ENCODE measurements around the gene IL1RAPL1. TPM values are rescaled to one million over a fixed set of nuclear protein-coding genes. Genes with fewer than 3 reads are reported as not detected.

Gene IL1RAPL1
- total RNA-seq, 5 donors from 2014 or later (not counting 1 experiment from before 2014, with no cell fraction given) = not detected

DNA sequence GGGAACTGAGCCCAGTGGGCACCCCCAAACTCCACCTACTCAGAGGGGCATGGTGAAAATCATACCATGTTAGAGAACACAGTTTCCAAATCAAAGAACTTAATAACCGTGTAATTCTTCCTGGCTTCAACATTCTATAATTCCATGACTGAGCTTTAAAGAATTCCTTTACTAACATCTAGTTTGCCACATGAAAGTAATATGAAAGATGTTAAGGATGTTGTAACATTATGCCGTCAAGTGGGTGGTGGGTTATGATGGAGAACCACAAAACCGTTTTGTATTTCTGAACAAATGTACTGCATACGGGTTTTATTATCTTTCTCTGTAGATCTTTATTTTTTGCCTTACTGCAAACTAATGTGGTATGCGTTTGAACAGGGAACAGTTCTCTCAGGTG, 1079.1 kb downstream of the IL1RAPL1 start:
- no peaks in the 10 kb centered on the region for H3K4me1 Mint-ChIP-seq
- H3K4me1 ChIP-seq (ENCODE audit: control insufficient read depth in 1 of 2, extremely low read depth in 1 of 2, insufficient read depth in 2 of 2, low read length in 2 of 2) = no peaks in the 10 kb centered on the region
- H3K4me3 ChIP-seq (ENCODE audit: control insufficient read depth in 1 of 2, extremely low read depth in 1 of 2, low read length in 1 of 2) = no peak overlapping the region
- WGBS (ENCODE audit: insufficient coverage) = no CpG with 5 or more reads among the region's 5 CpGs
- DNase-seq (no peak), ATAC-seq (replicated peaks in 1 of 4) (no peak)
- ChIA-PET POLR2A (interaction anchor here in 1 of 2 donors (0.6 kb wide), 1 partner anchor 248 kb away, joined by 3 read pairs; no protein-coding TSS in a partner anchor), CTCF (no interaction called here)
- H3K27me3 ChIP-seq (replicated peaks in 1 of 2; ENCODE audit: control insufficient read depth in 2 of 2, extremely low read depth in 1 of 2, insufficient read depth in 2 of 2, low read length in 1 of 2) = no peaks in the 10 kb centered on the region
- H3K9me3 Mint-ChIP-seq = peaks cover 0 to 10% (median 0%) of the 10 kb centered on the region in 3 donors
- H3K27ac Mint-ChIP-seq = no peak overlapping the region
- no peaks in the 10 kb centered on the region for H3K27me3 Mint-ChIP-seq
- H3K9me3 ChIP-seq = no peaks in the 10 kb centered on the region
- no peaks in the 10 kb centered on the region for H3K36me3 ChIP-seq (ENCODE audit: control insufficient read depth in 2 of 2, extremely low read depth in 1 of 2, insufficient read depth in 1 of 2, low read length in 1 of 2)
- no peak overlapping the region for H3K27ac ChIP-seq (ENCODE audit: low read length)
- no peak overlapping the region for H3K4me3 Mint-ChIP-seq
- H3K36me3 Mint-ChIP-seq = no peaks in the 10 kb centered on the region

DNA sequence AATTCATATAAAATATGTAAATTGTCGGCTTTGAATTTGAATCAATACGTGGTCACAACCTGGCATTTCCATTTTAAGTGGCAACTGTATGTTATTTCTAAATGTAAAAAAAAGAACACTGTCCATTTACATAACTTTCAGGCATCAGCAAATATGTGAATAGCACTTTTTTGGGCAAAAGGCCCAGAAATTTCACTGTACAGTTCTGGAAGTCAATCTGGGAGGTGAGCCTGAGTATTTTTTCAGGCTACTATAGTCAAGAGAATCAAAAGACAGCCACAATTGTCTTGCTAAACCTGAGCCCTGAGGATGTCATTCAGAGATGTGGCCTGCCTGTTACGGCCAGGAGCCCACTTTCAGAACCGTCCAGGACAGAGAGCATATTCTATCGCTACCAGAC, 1084.2 kb downstream of the IL1RAPL1 start:
- Histone ChIP-seq H3K27me3 (replicated peaks in 1 of 2; ENCODE audit: control insufficient read depth in 2 of 2, extremely low read depth in 1 of 2, insufficient read depth in 2 of 2, low read length in 1 of 2) (no peaks in the 10 kb centered on the region), H3K9me3 (no peaks in the 10 kb centered on the region), H3K27ac (ENCODE audit: low read length) (no peak overlapping the region), H3K4me3 (ENCODE audit: control insufficient read depth in 1 of 2, extremely low read depth in 1 of 2, low read length in 1 of 2) (no peak overlapping the region), H3K4me1 (ENCODE audit: control insufficient read depth in 1 of 2, extremely low read depth in 1 of 2, insufficient read depth in 2 of 2, low read length in 2 of 2) (no peaks in the 10 kb centered on the region), H3K36me3 (ENCODE audit: control insufficient read depth in 2 of 2, extremely low read depth in 1 of 2, insufficient read depth in 1 of 2, low read length in 1 of 2) (no peaks in the 10 kb centered on the region)
- ChIA-PET POLR2A (no interaction called here), CTCF (no interaction called here)
- DNase-seq (no peak), ATAC-seq (replicated peaks in 1 of 4) (no peak)
- Mint-ChIP-seq H3K9me3 (peaks cover 0 to 3% (median 0%) of the 10 kb centered on the region in 3 donors), H3K27me3 (no peaks in the 10 kb centered on the region), H3K4me1 (no peaks in the 10 kb centered on the region), H3K27ac (no peak overlapping the region), H3K4me3 (no peak overlapping the region), H3K36me3 (no peaks in the 10 kb centered on the region)
- WGBS (ENCODE audit: insufficient coverage) = no CpG with 5 or more reads among the region's 5 CpGs

DNA sequence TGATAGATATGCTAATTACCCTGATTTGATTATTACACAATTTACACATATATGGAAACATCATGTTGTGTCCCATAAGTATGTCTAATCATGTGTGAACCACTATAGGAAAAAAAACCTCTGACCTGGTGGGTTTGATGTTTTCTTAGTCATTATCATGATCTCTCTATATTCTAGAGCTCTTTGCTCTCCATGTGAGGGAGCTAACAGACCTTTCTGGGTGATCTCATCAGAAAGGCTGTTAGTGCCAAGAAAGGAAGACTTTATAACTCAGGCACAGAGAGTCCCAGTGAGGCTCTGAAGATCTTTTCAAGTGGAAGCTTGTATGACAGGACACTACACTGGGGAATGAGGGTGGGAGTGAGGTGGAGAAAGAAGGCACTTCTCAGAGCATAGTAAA, 1100.4 kb downstream of the IL1RAPL1 start:
- POLR2A ChIA-PET = no interaction called here
- Histone ChIP-seq H3K27me3 (replicated peaks in 1 of 2; ENCODE audit: control insufficient read depth in 2 of 2, extremely low read depth in 1 of 2, insufficient read depth in 2 of 2, low read length in 1 of 2) (no peaks in the 10 kb centered on the region), H3K27ac (ENCODE audit: low read length) (no peak overlapping the region), H3K9me3 (no peaks in the 10 kb centered on the region), H3K36me3 (ENCODE audit: control insufficient read depth in 2 of 2, extremely low read depth in 1 of 2, insufficient read depth in 1 of 2, low read length in 1 of 2) (no peaks in the 10 kb centered on the region), H3K4me3 (ENCODE audit: control insufficient read depth in 1 of 2, extremely low read depth in 1 of 2, low read length in 1 of 2) (no peak overlapping the region), H3K4me1 (ENCODE audit: control insufficient read depth in 1 of 2, extremely low read depth in 1 of 2, insufficient read depth in 2 of 2, low read length in 2 of 2) (no peaks in the 10 kb centered on the region)
- CTCF ChIA-PET = no interaction called here
- Mint-ChIP-seq H3K27me3 (no peaks in the 10 kb centered on the region), H3K9me3 (peaks cover 0 to under 1% (median 0%) of the 10 kb centered on the region in 3 donors), H3K4me1 (no peaks in the 10 kb centered on the region), H3K27ac (no peak overlapping the region), H3K36me3 (no peaks in the 10 kb centered on the region), H3K4me3 (no peak overlapping the region)
- ATAC-seq (replicated peaks in 1 of 4) (no peak), DNase-seq (no peak)

DNA sequence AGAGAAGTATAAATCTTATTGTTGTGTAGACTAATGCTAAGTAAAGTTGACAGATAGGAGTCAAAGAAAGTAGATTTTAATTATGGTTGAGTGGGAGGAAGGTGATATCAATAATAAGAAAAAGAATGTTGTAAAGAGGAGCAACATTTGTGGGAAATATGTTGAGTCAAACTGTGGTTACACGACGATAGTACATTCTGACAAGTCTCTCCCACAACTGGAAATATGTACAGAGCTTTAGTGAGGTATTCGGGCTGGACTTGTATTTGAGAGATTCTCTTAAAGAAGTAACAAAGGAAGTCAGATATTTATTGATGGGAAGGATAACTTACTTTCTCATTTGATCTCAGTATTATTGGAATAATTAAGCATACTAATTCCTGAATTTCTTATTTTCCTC, 1102.8 kb downstream of the IL1RAPL1 start:
- no peaks in the 10 kb centered on the region for H3K27me3 ChIP-seq (replicated peaks in 1 of 2; ENCODE audit: control insufficient read depth in 2 of 2, extremely low read depth in 1 of 2, insufficient read depth in 2 of 2, low read length in 1 of 2)
- no CpG with 5 or more reads among the region's 3 CpGs for WGBS (ENCODE audit: insufficient coverage)
- DNase-seq (no peak), ATAC-seq (replicated peaks in 1 of 4) (no peak)
- H3K9me3 Mint-ChIP-seq = peaks cover 0 to 3% (median 0%) of the 10 kb centered on the region in 3 donors
- no peaks in the 10 kb centered on the region for H3K4me1 Mint-ChIP-seq
- no peaks in the 10 kb centered on the region for H3K27me3 Mint-ChIP-seq
- no peaks in the 10 kb centered on the region for H3K36me3 ChIP-seq (ENCODE audit: control insufficient read depth in 2 of 2, extremely low read depth in 1 of 2, insufficient read depth in 1 of 2, low read length in 1 of 2)
- H3K4me1 ChIP-seq (ENCODE audit: control insufficient read depth in 1 of 2, extremely low read depth in 1 of 2, insufficient read depth in 2 of 2, low read length in 2 of 2) = no peaks in the 10 kb centered on the region
- CTCF ChIA-PET = interaction anchor here in 1 of 2 donors (0.8 kb wide), 1 partner anchor 26 kb away, joined by 3 read pairs; no protein-coding TSS in a partner anchor
- POLR2A ChIA-PET = no interaction called here
- no peaks in the 10 kb centered on the region for H3K9me3 ChIP-seq
- no peak overlapping the region for H3K4me3 ChIP-seq (ENCODE audit: control insufficient read depth in 1 of 2, extremely low read depth in 1 of 2, low read length in 1 of 2)
- H3K36me3 Mint-ChIP-seq = no peaks in the 10 kb centered on the region
- no peak overlapping the region for H3K4me3 Mint-ChIP-seq
- no peak overlapping the region for H3K27ac ChIP-seq (ENCODE audit: low read length)
- no peak overlapping the region for H3K27ac Mint-ChIP-seq

DNA sequence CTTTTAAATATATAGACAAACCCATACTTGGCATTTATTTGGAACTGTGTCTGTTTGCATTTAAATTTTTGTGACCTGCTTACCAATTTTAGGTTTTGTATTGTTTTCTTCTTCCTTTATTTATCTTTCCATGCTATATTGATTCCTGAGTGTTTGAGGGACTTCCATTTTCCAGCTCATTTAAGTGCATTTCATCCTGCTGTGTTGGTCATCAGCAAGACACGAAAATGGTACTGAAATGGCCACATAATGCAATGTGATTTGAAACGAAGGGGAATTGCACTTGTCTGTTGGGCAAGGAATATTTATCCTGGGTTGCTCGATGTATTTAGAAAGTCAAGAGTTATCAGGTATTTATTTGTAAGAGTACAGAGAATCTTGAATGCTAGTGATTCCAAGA, 1103.8 kb downstream of the IL1RAPL1 start:
- DNase-seq = no peak
- H3K4me3 ChIP-seq (ENCODE audit: control insufficient read depth in 1 of 2, extremely low read depth in 1 of 2, low read length in 1 of 2) = no peak overlapping the region
- H3K27me3 ChIP-seq (replicated peaks in 1 of 2; ENCODE audit: control insufficient read depth in 2 of 2, extremely low read depth in 1 of 2, insufficient read depth in 2 of 2, low read length in 1 of 2) = no peaks in the 10 kb centered on the region
- no peaks in the 10 kb centered on the region for H3K9me3 ChIP-seq
- no peak overlapping the region for H3K27ac Mint-ChIP-seq
- H3K4me3 Mint-ChIP-seq = no peak overlapping the region
- no peak overlapping the region for H3K27ac ChIP-seq (ENCODE audit: low read length)
- H3K4me1 Mint-ChIP-seq = no peaks in the 10 kb centered on the region
- ChIA-PET POLR2A (no interaction called here), CTCF (no interaction called here)
- H3K36me3 ChIP-seq (ENCODE audit: control insufficient read depth in 2 of 2, extremely low read depth in 1 of 2, insufficient read depth in 1 of 2, low read length in 1 of 2) = no peaks in the 10 kb centered on the region
- no peaks in the 10 kb centered on the region for H3K36me3 Mint-ChIP-seq
- no peak for ATAC-seq (replicated peaks in 1 of 4)
- no peaks in the 10 kb centered on the region for H3K27me3 Mint-ChIP-seq
- no CpG with 5 or more reads among the region's 3 CpGs for WGBS (ENCODE audit: insufficient coverage)
- H3K4me1 ChIP-seq (ENCODE audit: control insufficient read depth in 1 of 2, extremely low read depth in 1 of 2, insufficient read depth in 2 of 2, low read length in 2 of 2) = no peaks in the 10 kb centered on the region
- H3K9me3 Mint-ChIP-seq = peaks cover 0 to 3% (median 0%) of the 10 kb centered on the region in 3 donors

DNA sequence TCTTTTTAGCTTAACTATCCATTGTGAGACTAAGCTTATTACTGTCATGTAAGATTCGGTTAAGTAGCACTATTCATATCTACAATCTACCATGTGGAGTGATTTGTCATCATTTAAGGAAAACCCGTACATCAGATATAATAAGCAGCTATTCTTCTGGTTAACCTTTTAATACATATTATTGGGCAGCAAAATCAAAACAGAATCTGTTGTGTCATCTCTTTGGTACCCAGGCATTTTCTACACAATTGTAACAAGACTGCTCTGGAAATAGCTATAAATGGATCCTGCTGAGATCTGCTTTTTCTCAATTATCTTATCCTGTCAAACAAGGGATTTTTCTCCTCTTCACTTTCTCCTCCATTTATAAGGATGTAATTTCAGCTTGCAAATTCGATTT, 1106.7 kb downstream of the IL1RAPL1 start:
- Mint-ChIP-seq H3K4me1 (no peaks in the 10 kb centered on the region), H3K27ac (no peak overlapping the region), H3K4me3 (no peak overlapping the region), H3K36me3 (no peaks in the 10 kb centered on the region), H3K9me3 (peaks cover 0 to 3% (median 0%) of the 10 kb centered on the region in 3 donors), H3K27me3 (no peaks in the 10 kb centered on the region)
- ATAC-seq (replicated peaks in 1 of 4) = no peak
- H3K9me3 ChIP-seq = no peaks in the 10 kb centered on the region
- CTCF ChIA-PET = no interaction called here
- no CpG with 5 or more reads among the region's 3 CpGs for WGBS (ENCODE audit: insufficient coverage)
- POLR2A ChIA-PET = no interaction called here
- no peaks in the 10 kb centered on the region for H3K36me3 ChIP-seq (ENCODE audit: control insufficient read depth in 2 of 2, extremely low read depth in 1 of 2, insufficient read depth in 1 of 2, low read length in 1 of 2)
- H3K4me1 ChIP-seq (ENCODE audit: control insufficient read depth in 1 of 2, extremely low read depth in 1 of 2, insufficient read depth in 2 of 2, low read length in 2 of 2) = no peaks in the 10 kb centered on the region
- no peak overlapping the region for H3K4me3 ChIP-seq (ENCODE audit: control insufficient read depth in 1 of 2, extremely low read depth in 1 of 2, low read length in 1 of 2)
- H3K27ac ChIP-seq (ENCODE audit: low read length) = no peak overlapping the region
- no peak for DNase-seq
- H3K27me3 ChIP-seq (replicated peaks in 1 of 2; ENCODE audit: control insufficient read depth in 2 of 2, extremely low read depth in 1 of 2, insufficient read depth in 2 of 2, low read length in 1 of 2) = no peaks in the 10 kb centered on the region

DNA sequence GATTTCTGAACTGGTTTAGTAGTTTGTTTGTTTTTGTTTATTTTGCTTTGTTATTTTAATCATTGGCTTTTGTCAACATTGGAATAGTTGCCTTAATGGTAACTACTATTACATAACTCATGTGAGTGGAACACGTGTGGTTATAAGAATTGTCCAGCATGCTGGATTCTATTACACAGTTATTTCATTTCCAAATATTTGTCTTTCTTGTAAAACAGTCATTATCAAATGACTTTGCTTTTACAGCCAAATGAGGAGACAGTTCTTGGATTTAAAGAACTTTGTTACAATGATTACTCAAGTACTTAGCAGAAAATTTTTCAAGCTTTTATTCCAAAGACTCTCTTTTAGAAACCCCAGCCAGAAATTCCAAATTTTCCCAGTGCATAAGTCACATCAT, 1112.0 kb downstream of the IL1RAPL1 start:
- H3K9me3 Mint-ChIP-seq = peaks cover 4 to 16% (median 7%) of the 10 kb centered on the region in 3 donors
- no peaks in the 10 kb centered on the region for H3K27me3 ChIP-seq (replicated peaks in 1 of 2; ENCODE audit: control insufficient read depth in 2 of 2, extremely low read depth in 1 of 2, insufficient read depth in 2 of 2, low read length in 1 of 2)
- DNase-seq (no peak), ATAC-seq (replicated peaks in 1 of 4) (no peak)
- no peaks in the 10 kb centered on the region for H3K27me3 Mint-ChIP-seq
- no peak overlapping the region for H3K27ac Mint-ChIP-seq
- ChIA-PET CTCF (interaction anchor here in 1 of 2 donors (0.5 kb wide), 1 partner anchor 472 kb away, joined by 6 read pairs; no protein-coding TSS in a partner anchor), POLR2A (no interaction called here)
- no peak overlapping the region for H3K27ac ChIP-seq (ENCODE audit: low read length)
- H3K36me3 ChIP-seq (ENCODE audit: control insufficient read depth in 2 of 2, extremely low read depth in 1 of 2, insufficient read depth in 1 of 2, low read length in 1 of 2) = no peaks in the 10 kb centered on the region
- no peaks in the 10 kb centered on the region for H3K36me3 Mint-ChIP-seq
- no peaks in the 10 kb centered on the region for H3K4me1 ChIP-seq (ENCODE audit: control insufficient read depth in 1 of 2, extremely low read depth in 1 of 2, insufficient read depth in 2 of 2, low read length in 2 of 2)
- WGBS (ENCODE audit: insufficient coverage) = no CpG with 5 or more reads among the region's 1 CpG
- no peaks in the 10 kb centered on the region for H3K4me1 Mint-ChIP-seq
- no peaks in the 10 kb centered on the region for H3K9me3 ChIP-seq
- no peak overlapping the region for H3K4me3 ChIP-seq (ENCODE audit: control insufficient read depth in 1 of 2, extremely low read depth in 1 of 2, low read length in 1 of 2)
- H3K4me3 Mint-ChIP-seq = no peak overlapping the region

All from T-cell (primary cell).